ENCODE data around the gene MINDY1. TPM values are rescaled to one million over a fixed set of nuclear protein-coding genes. Genes with fewer than 3 reads are reported as not detected.

Gene MINDY1
- total RNA-seq, 1 donor from 2014 or later = 60.1 TPM

GRCh38 chr1:150965605-150966004 is 41.1 kb downstream of the MINDY1 start:
- no peak for DNase-seq (ENCODE audit: low spot score)

- no peak for DNase-seq (ENCODE audit: low spot score)
Observed at GRCh38 chr1:150964164-150964489, 42.6 kb downstream of the MINDY1 start.

- no peak for DNase-seq (ENCODE audit: low spot score)
Observed at GRCh38 chr1:150963321-150964163, 43.2 kb downstream of the MINDY1 start.

- no peak for DNase-seq (ENCODE audit: low spot score)
Observed at GRCh38 chr1:150961756-150962155, 44.9 kb downstream of the MINDY1 start.

GRCh38 chr1:150960646-150961045 is 46.1 kb downstream of the MINDY1 start:
- DNase-seq (ENCODE audit: low spot score) = no peak

- no peak for DNase-seq (ENCODE audit: low spot score)
Observed at GRCh38 chr1:150957666-150958065, 49.0 kb downstream of the MINDY1 start.

GRCh38 chr1:150955280-150955679 is 51.4 kb downstream of the MINDY1 start:
- DNase-seq (ENCODE audit: low spot score) = no peak

- DNase-seq (ENCODE audit: low spot score) = no peak
Observed at GRCh38 chr1:150954708-150955107, 52.0 kb downstream of the MINDY1 start.

Other genes with a start within 250 kb of the MINDY1 start
- gene CTSS, start 241.1 kb downstream of the MINDY1 start, total RNA-seq = 106 TPM
- gene CTSK, start 198.6 kb downstream of the MINDY1 start, total RNA-seq = 47.6 TPM
- 38.9 TPM for gene ARNT, start 130.3 kb downstream of the MINDY1 start, total RNA-seq
- gene CTXND2, start 119.8 kb downstream of the MINDY1 start, total RNA-seq = not detected
- gene SETDB1, start 80.5 kb downstream of the MINDY1 start, total RNA-seq = 42.6 TPM
- 350 TPM for gene CERS2, start 32.1 kb downstream of the MINDY1 start, total RNA-seq
- 25.1 TPM for gene ANXA9, start 24.6 kb downstream of the MINDY1 start, total RNA-seq
- gene PRUNE1, start 1.5 kb upstream of the MINDY1 start, total RNA-seq = 21.6 TPM
- gene BNIPL, start 29.7 kb upstream of the MINDY1 start, total RNA-seq = 0.66 TPM
- 12.5 TPM for gene C1orf56, start 40.8 kb upstream of the MINDY1 start, total RNA-seq
- 87.3 TPM for gene CDC42SE1, start 52.7 kb upstream of the MINDY1 start, total RNA-seq
- 3.6 TPM for gene MLLT11, start 53.5 kb upstream of the MINDY1 start, total RNA-seq
- 20.6 TPM for gene GABPB2, start 63.9 kb upstream of the MINDY1 start, total RNA-seq
- 9.1 TPM for gene SEMA6C, start 139.7 kb upstream of the MINDY1 start, total RNA-seq
- gene TNFAIP8L2, start 149.7 kb upstream of the MINDY1 start, total RNA-seq = 4.6 TPM
- gene LYSMD1, start 159.0 kb upstream of the MINDY1 start, total RNA-seq = 11.5 TPM
- 36.4 TPM for gene SCNM1, start 159.2 kb upstream of the MINDY1 start, total RNA-seq
- 0.78 TPM for gene TMOD4, start 169.1 kb upstream of the MINDY1 start, total RNA-seq
- 43.8 TPM for gene VPS72, start 183.3 kb upstream of the MINDY1 start, total RNA-seq
- gene PIP5K1A, start 191.7 kb upstream of the MINDY1 start, total RNA-seq = 41.8 TPM
- 125 TPM for gene PSMD4, start 247.8 kb upstream of the MINDY1 start, total RNA-seq